Ramos (cell line): Measurements from ENCODE around the gene PPP6C.
"Not testable (repeated sequence)": the region's sequence is repeated elsewhere in the genome, so short reads cannot be mapped to it uniquely, and the experiment has no call there.

Experiments
- in situ Hi-C: fragments of 300-500 bp; cut with MboI; formaldehyde crosslinking; loops from one replicate; pipeline ENCODE4 v1.14.3; 2022; ENCODE audit warnings: low sequenced_read_pairs; ENCODE audit not compliant: unreplicated experiment

The PPP6C gene

GRCh38 chr9:125143377-125144090 lies 46.1 kb downstream of the PPP6C start, which contains the start of gene SCAI:
SCAI (minus strand) TSS chr9:125143528; CDS start chr9:125143437, 91 bp downstream.
- in situ Hi-C loops: loop anchor here (10.0 kb wide), 1 partner anchor 369 kb away; the partner anchor contains the start of genes NR6A1 and OLFML2A

- in situ Hi-C loops: loop anchor here (10.0 kb wide), 1 partner anchor 368 kb away; the partner anchor contains the start of genes NR6A1 and OLFML2A
Observed at GRCh38 chr9:125142560-125143376, 46.8 kb downstream of the PPP6C start.

GRCh38 chr9:125141751-125142150 lies 47.9 kb downstream of the PPP6C start:
- in situ Hi-C loops: loop anchor here (10.0 kb wide), 1 partner anchor 367 kb away; the partner anchor contains the start of genes NR6A1 and OLFML2A

- in situ Hi-C loops: loop anchor here (10.0 kb wide), 1 partner anchor 366 kb away; the partner anchor contains the start of genes NR6A1 and OLFML2A
Observed at GRCh38 chr9:125141251-125141650, 48.4 kb downstream of the PPP6C start.

GRCh38 chr9:125140576-125140975 lies 49.0 kb downstream of the PPP6C start:
- in situ Hi-C loops: loop anchor here (10.0 kb wide), 1 partner anchor 366 kb away; the partner anchor contains the start of genes NR6A1 and OLFML2A

GRCh38 chr9:125137200-125137599 lies 52.4 kb downstream of the PPP6C start:
- in situ Hi-C loops: no loop called here

GRCh38 chr9:125134976-125135375 lies 54.6 kb downstream of the PPP6C start:
- in situ Hi-C loops: no loop called here

GRCh38 chr9:125133403-125134329 lies 55.9 kb downstream of the PPP6C start:
- in situ Hi-C loops: no loop called here

- in situ Hi-C loops: no loop called here
Observed at GRCh38 chr9:125131778-125132177, 57.8 kb downstream of the PPP6C start.

- in situ Hi-C loops: no loop called here
Observed at GRCh38 chr9:125126019-125126746, 63.4 kb downstream of the PPP6C start.

GRCh38 chr9:125125523-125125922 lies 64.1 kb downstream of the PPP6C start:
- in situ Hi-C loops: no loop called here

GRCh38 chr9:125121146-125121545 lies 68.5 kb downstream of the PPP6C start:
- in situ Hi-C loops: no loop called here

GRCh38 chr9:125119643-125120286 lies 69.8 kb downstream of the PPP6C start:
- in situ Hi-C loops: no loop called here

- in situ Hi-C loops: not testable (repeated sequence)
Observed at GRCh38 chr9:125118696-125119095, 70.9 kb downstream of the PPP6C start.

GRCh38 chr9:125114503-125114902 lies 75.1 kb downstream of the PPP6C start:
- in situ Hi-C loops: not testable (repeated sequence)

GRCh38 chr9:125110464-125110863 lies 79.1 kb downstream of the PPP6C start:
- in situ Hi-C loops: no loop called here

- in situ Hi-C loops: not testable (repeated sequence)
Observed at GRCh38 chr9:125108541-125108940, 81.1 kb downstream of the PPP6C start.

- in situ Hi-C loops: no loop called here
Observed at GRCh38 chr9:125106285-125106893, 83.2 kb downstream of the PPP6C start.
